HG03196 (cell line): ENCODE measurements around the gene CORO1C.
"Not testable (repeated sequence)": the region's sequence is repeated elsewhere in the genome, so short reads cannot be mapped to it uniquely, and the experiment has no call there.

Experiments
- ATAC-seq: cut with Tn5 transposase; IDR thresholded peaks from one replicate; pipeline ENCODE4 v1.9.1; 2021; ENCODE audit not compliant: unreplicated experiment

The CORO1C gene

GRCh38 chr12:108638141-108638827, 93.0 kb downstream of the CORO1C start:
- ATAC-seq: no peak

- ATAC-seq: no peak
Observed at GRCh38 chr12:108637222-108637971, 93.9 kb downstream of the CORO1C start.

DNA sequence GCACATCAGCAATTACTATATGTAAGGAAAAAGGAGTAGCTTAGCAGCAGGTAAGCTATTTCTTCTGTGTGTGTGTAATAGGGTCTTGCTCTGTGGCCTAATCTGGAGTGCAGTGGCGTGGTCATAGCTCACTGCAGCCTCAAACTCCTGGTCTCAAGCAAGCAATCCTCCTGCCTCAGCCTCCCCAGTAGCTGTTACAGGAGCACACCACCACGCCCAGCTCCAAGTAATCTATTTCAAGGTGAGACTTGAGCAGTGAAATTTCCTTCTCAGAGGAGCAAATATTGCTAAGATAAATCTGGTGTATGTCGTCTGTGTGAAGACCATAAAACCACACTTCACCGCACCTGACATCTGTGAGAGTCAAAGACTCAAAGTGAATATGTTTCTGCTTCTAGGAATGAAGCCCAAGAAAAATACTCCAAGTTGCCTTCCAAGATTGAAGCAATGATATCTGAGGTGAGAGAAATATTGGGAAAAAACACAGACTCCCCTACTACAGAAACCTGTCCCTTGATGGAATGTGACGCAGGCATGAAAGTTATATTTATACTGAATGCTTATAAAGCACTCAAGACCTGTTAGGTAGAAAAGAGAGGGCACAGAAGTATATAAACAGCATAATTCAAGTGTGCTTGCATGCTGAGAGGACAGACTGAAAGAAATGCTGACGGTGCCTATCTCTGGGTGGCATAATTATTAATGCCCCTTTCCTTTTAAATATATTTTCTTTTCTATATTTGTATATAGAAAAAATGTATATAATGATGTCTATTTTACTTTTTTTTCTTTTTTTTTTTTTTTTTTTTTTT, 95.1 kb downstream of the CORO1C start:
- no peak for ATAC-seq

GRCh38 chr12:108635201-108635996, 95.9 kb downstream of the CORO1C start:
- peak; percentile 51 for ATAC-seq

DNA sequence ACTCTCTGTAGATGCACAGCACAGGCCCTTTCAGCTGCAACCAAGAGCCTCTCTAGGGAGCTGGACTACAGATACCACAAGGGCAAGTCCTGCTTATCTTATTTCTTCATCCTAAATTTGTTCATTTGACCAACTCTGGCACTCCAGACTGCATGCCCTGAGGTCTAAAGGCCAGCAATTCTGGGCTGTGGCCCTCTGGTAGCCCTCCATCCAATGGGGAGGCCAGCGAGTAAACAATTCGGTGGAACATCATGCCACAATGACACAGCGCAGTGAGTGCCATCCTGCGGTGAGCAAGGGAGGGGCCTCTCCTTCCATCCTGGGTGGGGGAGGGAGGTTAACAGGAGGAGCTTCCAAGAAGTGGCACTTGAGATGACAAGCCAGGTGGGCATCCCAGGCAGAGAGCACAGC, 97.0 kb downstream of the CORO1C start:
- ATAC-seq: no peak

- peak; percentile 51 for ATAC-seq
Observed at GRCh38 chr12:108633534-108634248, 97.6 kb downstream of the CORO1C start, which contains the start of gene SELPLG. Gene SELPLG (minus strand): TSS chr12:108633894. CDS start chr12:108624307, 9,587 bp downstream.

DNA sequence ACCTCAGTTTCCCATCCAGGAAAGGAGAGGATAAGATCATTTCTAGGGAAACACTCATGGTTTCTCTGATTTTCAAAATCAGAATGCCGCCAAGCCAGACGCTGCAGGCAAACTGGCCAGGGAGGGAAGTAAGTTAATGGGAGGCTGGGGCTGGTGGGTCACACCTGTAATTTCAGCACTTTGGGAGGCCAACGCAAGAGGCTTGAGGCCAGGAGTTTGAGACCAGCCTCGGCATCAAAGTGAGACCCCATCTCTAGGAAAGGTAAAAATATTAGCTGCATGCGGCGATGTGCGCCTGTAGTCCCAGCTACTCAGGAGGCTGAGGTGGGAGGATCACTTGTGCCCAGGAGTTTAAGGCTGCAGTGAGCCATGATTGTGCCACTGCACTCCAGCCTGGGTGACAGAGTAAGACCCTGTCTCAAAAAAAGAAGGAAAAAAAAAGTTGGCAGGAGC, 98.2 kb downstream of the CORO1C start:
- no peak for ATAC-seq

GRCh38 chr12:108631261-108631660, 100.1 kb downstream of the CORO1C start:
- not testable (repeated sequence) for ATAC-seq

GRCh38 chr12:108630481-108631207, 100.7 kb downstream of the CORO1C start:
- no peak for ATAC-seq

DNA sequence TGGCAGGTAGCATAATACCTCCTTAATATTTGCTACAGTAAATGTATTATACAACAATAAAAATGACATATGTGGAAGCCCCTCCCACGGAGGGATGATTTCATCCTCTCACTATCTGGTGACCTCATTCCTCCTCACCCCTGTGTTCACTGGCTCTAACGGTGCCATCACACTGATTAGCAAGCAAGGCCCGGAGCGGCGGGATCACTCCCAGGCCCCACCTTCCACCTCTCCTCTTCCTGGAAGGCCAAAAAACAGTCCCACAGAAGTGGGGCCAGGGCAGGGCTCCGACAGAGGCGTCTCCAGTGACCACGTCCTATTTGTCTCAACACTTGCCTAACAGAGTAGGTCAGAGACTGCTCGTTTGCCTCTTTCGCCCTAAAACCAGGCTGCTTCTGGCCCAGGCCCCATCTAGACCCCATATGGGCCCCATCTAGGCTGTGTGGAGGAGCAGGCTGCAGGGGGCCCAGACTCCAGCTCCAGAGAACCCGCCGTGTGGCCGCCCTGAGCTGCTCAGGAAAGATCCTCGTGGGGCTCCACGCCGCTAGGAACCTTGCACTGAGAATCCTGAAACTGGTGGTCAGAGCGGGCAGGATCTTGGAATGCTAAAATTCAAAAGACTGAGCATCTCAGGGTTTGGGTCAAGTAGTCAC, 101.4 kb downstream of the CORO1C start:
- no peak for ATAC-seq

DNA sequence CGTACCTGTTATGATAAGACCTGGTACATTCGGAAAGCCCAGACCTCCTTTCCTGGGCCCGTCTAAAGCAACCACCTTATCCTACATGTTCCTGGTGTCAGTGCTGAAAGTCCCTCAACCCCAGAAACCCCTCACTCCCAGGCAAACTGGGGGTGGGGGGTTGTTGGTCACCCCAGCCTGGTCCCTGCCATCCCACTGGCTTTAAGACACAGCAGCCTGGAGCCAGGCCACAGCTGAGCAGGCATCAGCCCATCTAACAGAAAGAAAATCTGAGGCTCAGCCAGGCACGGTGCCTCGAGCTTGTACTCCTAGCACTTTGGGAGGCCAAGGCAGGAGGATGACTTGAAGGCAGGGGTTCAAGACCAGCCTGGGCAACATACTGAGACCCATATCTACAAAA, 102.2 kb downstream of the CORO1C start:
- no peak for ATAC-seq

DNA sequence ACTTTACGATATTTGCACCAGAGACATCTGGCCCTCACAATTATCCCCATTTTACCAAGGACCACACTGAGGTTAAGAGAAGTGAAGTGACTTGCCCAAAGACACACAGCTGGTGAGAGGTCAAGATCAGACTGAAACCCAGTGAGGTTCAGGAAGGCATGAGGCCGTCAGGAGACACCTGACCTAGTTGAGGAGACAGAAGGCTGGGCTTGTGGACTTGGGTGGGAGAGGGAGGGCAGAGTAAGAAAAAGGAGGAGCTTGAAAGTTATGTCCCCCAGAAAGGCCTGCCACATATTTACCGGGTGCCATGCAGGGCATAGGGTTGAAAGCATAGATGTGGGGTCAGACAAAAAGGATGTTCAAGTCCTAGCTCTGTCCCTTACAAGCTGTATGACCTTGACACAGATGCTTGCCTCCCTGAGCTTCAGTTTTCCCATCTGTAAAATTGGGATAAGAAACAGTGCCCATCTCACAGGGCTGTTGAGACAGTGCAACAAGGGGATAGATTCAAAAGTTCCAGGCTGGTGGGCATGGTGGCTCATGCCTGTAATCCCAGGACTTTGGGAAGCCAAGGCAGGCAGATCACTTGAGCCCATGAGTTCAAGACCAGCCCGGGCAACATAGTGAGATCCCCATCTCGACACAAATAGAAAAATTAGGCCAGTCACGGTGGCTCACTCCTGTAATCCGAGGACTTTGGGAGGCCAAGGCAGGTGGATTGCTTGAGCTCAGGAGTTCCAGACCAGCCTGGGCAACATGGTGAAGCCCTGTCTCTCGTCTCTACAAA, 104.0 kb downstream of the CORO1C start:
- ATAC-seq: no peak

- ATAC-seq: no peak
Observed at GRCh38 chr12:108625228-108625627, 106.1 kb downstream of the CORO1C start.

DNA sequence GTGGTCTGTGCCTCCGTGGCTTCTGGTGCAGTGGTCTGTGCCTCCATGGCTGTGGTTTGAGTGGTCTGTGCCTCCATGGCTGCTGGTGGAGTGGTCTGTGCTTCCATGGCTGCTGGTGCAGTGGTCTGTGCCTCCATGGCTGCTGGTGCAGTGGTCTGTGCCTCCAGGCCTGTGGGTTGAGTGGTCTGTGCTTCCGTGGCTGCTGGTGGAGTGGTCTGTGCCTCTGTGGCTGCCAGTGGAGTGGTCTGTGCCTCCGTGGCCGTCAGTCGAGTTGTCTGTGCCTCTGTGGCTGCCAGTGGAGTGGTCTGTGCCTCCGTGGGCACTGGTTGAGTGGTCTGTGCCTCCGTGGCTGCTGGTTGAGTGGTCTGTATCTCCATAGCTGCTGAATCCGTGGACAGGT, 107.7 kb downstream of the CORO1C start:
- no peak for ATAC-seq

DNA sequence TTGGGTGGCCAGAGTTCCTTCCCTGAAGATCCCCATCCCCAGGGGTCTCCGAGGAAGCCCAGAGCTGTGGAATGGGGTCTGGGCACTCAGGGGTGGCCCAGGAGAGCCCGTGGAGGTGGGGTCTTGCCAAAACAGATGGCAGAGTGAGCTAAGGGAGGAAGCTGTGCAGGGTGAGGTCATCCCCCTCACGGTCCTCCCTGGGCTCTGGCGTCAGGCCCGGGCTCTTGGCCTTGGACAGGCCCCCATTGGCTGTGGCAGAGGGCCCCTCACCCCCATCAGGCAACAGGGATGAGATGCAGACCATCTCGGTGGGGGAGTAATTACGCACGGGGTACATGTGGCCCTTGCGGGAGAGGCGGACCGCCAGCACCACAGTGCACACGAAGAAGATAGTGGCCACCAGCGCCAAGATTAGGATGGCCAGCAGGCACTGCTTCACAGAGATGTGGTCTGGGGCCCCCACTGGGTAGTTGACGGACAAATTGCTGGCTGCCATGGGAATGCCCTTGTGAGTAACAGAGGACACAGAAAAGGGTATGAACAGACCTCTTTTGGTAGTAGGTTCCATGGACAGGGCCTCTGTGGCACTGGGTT, 108.3 kb downstream of the CORO1C start:
- ATAC-seq: no peak

DNA sequence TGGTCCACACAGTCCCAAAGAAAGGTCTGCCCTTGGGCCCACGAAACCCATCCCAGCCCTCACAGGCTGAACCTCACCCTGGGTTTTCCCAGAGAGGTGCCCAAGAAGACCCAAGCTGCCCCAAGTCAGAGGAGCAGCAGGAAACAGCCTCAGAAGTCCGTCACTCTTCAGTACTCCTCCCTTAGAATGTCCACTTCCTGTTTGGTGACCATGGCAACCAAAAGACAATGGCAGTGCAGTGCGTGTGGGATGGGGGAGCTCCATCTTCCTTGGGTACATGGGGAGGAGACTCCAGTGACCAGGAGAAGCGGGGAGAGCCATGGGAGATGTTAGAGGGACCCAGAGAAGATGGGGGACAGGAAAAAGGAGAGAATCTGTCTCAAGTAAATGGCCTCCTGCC, 108.9 kb downstream of the CORO1C start:
- ATAC-seq: no peak

DNA sequence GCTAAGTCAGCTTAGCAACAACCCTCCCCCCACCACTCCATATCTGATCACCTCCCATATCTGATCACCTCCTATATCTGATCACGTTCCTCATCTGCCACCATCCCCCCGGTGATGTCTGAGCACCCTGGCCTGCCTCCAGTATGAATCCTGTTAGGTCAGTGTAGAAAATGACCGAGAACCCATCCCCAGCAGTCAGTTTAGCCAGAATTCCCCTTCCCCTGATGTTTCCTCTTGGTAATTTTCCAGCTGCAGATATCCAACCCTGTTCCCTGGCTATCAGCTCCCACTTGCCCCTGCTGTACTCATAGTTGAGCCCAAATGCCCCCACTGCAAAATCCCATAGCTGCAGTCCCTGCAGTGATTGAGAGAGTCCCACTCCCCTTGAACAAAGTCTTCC, 110.2 kb downstream of the CORO1C start:
- no peak for ATAC-seq
